AG08396 (cell line): Measurements from ENCODE around the gene DOP1B.

Experiments used
- DNase-seq: peaks from one replicate; pipeline ENCODE4 v3.0.0; 2012; ENCODE audit warnings: low spot score, mixed read lengths

Gene DOP1B

GRCh38 chr21:36205962-36206361, 49.3 kb downstream of the DOP1B start:
- no peak for DNase-seq
